CD14-positive monocyte (primary cell): Measurements from ENCODE around the gene CCT3. TPM values are rescaled to one million over a fixed set of nuclear protein-coding genes. Genes with fewer than 3 reads are reported as not detected.

Source experiments
- DNase-seq, 3 donors: peaks; one replicate each; pipeline ENCODE4 v3.0.0-alpha.2; 2011 to 2022
- H2AFZ ChIP-seq: 2 replicates; pipeline ENCODE4 v1.6.0; 2012; ENCODE audit warnings: mild to moderate bottlenecking, low read depth, low read length, inconsistent platforms; ENCODE audit not compliant: insufficient read depth, poor library complexity, severe bottlenecking
- H3K27ac ChIP-seq, 2 donors: 1 replicate in 1 of 2; 2 replicates in 1 of 2; pipeline ENCODE4 v1.5.1; 2012 to 2013; ENCODE audit warnings: low read length in 2 of 2, control low read depth in 1 of 2, inconsistent platforms in 1 of 2, low read depth in 1 of 2, mild to moderate bottlenecking in 1 of 2
- H3K27me3 ChIP-seq, 2 donors: one replicate each; pipeline versions ENCODE4 v1.6.0 to v1.6.1; 2011 to 2013; ENCODE audit warnings: low read length in 2 of 2; ENCODE audit not compliant: control insufficient read depth in 2 of 2, insufficient read depth in 2 of 2
- H3K36me3 ChIP-seq, 2 donors: replicated peaks in 1 of 2; 1 replicate in 1 of 2; 2 replicates in 1 of 2; pipeline versions ENCODE4 v1.5.1 to v1.6.1; 2012 to 2013; ENCODE audit warnings: low read length in 2 of 2, control low read depth in 1 of 2, inconsistent platforms in 1 of 2, mild to moderate bottlenecking in 1 of 2; ENCODE audit not compliant: insufficient read depth in 2 of 2, control insufficient read depth in 1 of 2
- H3K4me1 ChIP-seq, 2 donors: 1 replicate in 1 of 2; 2 replicates in 1 of 2; pipeline versions ENCODE4 v1.5.1 to v1.6.1; 2012 to 2013; ENCODE audit warnings: low read length in 2 of 2, control low read depth in 1 of 2, inconsistent platforms in 1 of 2, mild to moderate bottlenecking in 1 of 2, moderate library complexity in 1 of 2; ENCODE audit not compliant: insufficient read depth in 2 of 2, control insufficient read depth in 1 of 2
- H3K4me2 ChIP-seq: replicated peaks from 2 replicates; pipeline ENCODE3; 2012; ENCODE audit warnings: low read length, moderate library complexity, mild to moderate bottlenecking; ENCODE audit not compliant: poor library complexity, severe bottlenecking; ENCODE audit errors: extremely low read depth
- H3K4me3 ChIP-seq, 3 experiments: fragments of 200-600 bp in 1 of 3; sonication (generic) in 1 of 3; replicated peaks in 1 of 3; 1 replicate in 2 of 3; 2 replicates in 1 of 3; pipeline ENCODE4 v1.5.1; 2011 to 2013; ENCODE audit warnings: low read length in 3 of 3, mild to moderate bottlenecking in 3 of 3, control low read depth in 2 of 3, low read depth in 2 of 3, inconsistent platforms in 1 of 3, moderate library complexity in 1 of 3
- H3K79me2 ChIP-seq: 2 replicates; pipeline ENCODE4 v1.6.0; 2012; ENCODE audit warnings: mild to moderate bottlenecking, control low read depth, inconsistent platforms, low read length, moderate library complexity; ENCODE audit not compliant: insufficient read depth
- H3K9ac ChIP-seq: 2 replicates; pipeline ENCODE4 v1.6.0; 2017; ENCODE audit warnings: low read length, mild to moderate bottlenecking; ENCODE audit not compliant: insufficient read depth, poor library complexity, severe bottlenecking
- H3K9me3 ChIP-seq, 2 donors: replicated peaks in 1 of 2; 1 replicate in 1 of 2; 2 replicates in 1 of 2; pipeline versions ENCODE4 v1.5.1 to v1.6.1; 2012 to 2013; ENCODE audit warnings: low read length in 2 of 2, control low read depth in 1 of 2; ENCODE audit not compliant: control insufficient read depth in 1 of 2, insufficient read depth in 1 of 2
- H4K20me1 ChIP-seq: 2 replicates; pipeline ENCODE4 v1.6.0; 2012; ENCODE audit warnings: mild to moderate bottlenecking, low read length, control low read depth, moderate library complexity; ENCODE audit not compliant: insufficient read depth
- H3K27ac Mint-ChIP-seq, 7 donors: one replicate each; pipeline ENCODE4 v1.8.0; 2020; ENCODE audit warnings: mild to moderate bottlenecking in 7 of 7, mixed read lengths in 7 of 7, moderate library complexity in 6 of 7, inconsistent platforms in 2 of 7
- H3K27me3 Mint-ChIP-seq, 3 donors: one replicate each; pipeline ENCODE4 v1.8.0; 2021 to 2022; ENCODE audit warnings: low read depth in 3 of 3, mild to moderate bottlenecking in 3 of 3, mixed read lengths in 3 of 3, moderate library complexity in 3 of 3, inconsistent platforms in 1 of 3
- H3K36me3 Mint-ChIP-seq, 2 donors: one replicate each; pipeline ENCODE4 v1.8.0; 2020; ENCODE audit warnings: mixed read lengths in 2 of 2, inconsistent platforms in 1 of 2, mild to moderate bottlenecking in 1 of 2
- H3K4me1 Mint-ChIP-seq: one replicate; pipeline ENCODE4 v1.8.0; 2020; ENCODE audit warnings: mild to moderate bottlenecking, mixed read lengths
- H3K4me3 Mint-ChIP-seq, 2 donors: one replicate each; pipeline ENCODE4 v1.8.0; 2020; ENCODE audit warnings: mild to moderate bottlenecking in 2 of 2, mixed read lengths in 2 of 2, moderate library complexity in 1 of 2
- H3K9me3 Mint-ChIP-seq, 7 donors: one replicate each; pipeline ENCODE4 v1.8.0; 2020 to 2022; ENCODE audit warnings: mixed read lengths in 7 of 7, mild to moderate bottlenecking in 6 of 7, moderate library complexity in 6 of 7, inconsistent platforms in 2 of 7
- CTCF ChIP-seq: fragments of 200-600 bp; IDR thresholded peaks from one replicate; pipeline ENCODE4 v1.8.0; 2022; ENCODE audit warnings: antibody characterized with exemption, mild to moderate bottlenecking
- WGBS: methylation state at CpG from one replicate; pipeline ENCODE4 v1.1.5; 2013; ENCODE audit warnings: missing lambda C conversion rate; ENCODE audit not compliant: insufficient coverage; 5-methylcytosine and 5-hydroxymethylcytosine counted together
- intact Hi-C, 2 donors: fragments of 100-400 bp; cut with micrococcal nuclease; formaldehyde crosslinking; loops; one replicate each; pipeline versions ENCODE4 v1.15.0 to v1.15.1; 2023
- polyA plus RNA-seq, 3 donors: library from polyadenylated mRNA; depleted of rRNA in 1 of 3; unstranded in 2 of 3; stranded (reverse) in 1 of 3; fragments of 300-500 nt in 2 of 3; fragments of >200 nt in 1 of 3; fragmentation: Illumina TruSeq in 2 of 3; gene quantifications; 1 replicate in 2 of 3; 2 replicates in 1 of 3; pipeline ENCODE4 v1.2.3, GENCODE V29; 2012 to 2021

The CCT3 gene
- polyA plus RNA-seq, 3 donors: 65.3 to 97.3 (median 94.8) TPM

GRCh38 chr1:156276966-156277381, 61.1 kb downstream of the CCT3 start:
- intact Hi-C loops: loop anchor here in 1 of 2 donors (10.0 kb wide), 1 partner anchor 58 kb away; the partner anchor contains the start of genes CCT3 and TSACC
- H3K27me3 ChIP-seq: no peaks in the 10 kb centered on the region
- H3K4me3 ChIP-seq: peak overlapping the region in 2 of 3 experiments; percentile 8 to 65
- peaks cover 56 to 77% of the 10 kb centered on the region in 2 donors for H3K36me3 Mint-ChIP-seq
- H4K20me1 ChIP-seq: peaks cover 46% of the 10 kb centered on the region
- H2AFZ ChIP-seq: no peak overlapping the region
- peaks cover 54% of the 10 kb centered on the region for H3K4me1 Mint-ChIP-seq
- WGBS: 17% methylated on average over 4 of the region's 6 CpGs
- H3K79me2 ChIP-seq: peaks cover 59% of the 10 kb centered on the region
- H3K9ac ChIP-seq: peak overlapping the region; percentile 32
- peak overlapping the region; percentile 56 to 76 for H3K4me3 Mint-ChIP-seq
- no peaks in the 10 kb centered on the region for H3K9me3 ChIP-seq
- peak overlapping the region; percentile 80 to 89 for H3K27ac ChIP-seq
- DNase-seq: peak; percentile 23 to 62 (median 34)
- H3K27me3 Mint-ChIP-seq: no peaks in the 10 kb centered on the region
- TF ChIP-seq CTCF: no peak
- peak overlapping the region; percentile 73 for H3K4me2 ChIP-seq
- H3K36me3 ChIP-seq: peaks cover 62 to 69% of the 10 kb centered on the region in 2 donors
- no peaks in the 10 kb centered on the region for H3K9me3 Mint-ChIP-seq
- H3K4me1 ChIP-seq: peaks cover 65 to 67% of the 10 kb centered on the region in 2 donors
- peak overlapping the region; percentile 85 to 95 (median 88) for H3K27ac Mint-ChIP-seq

- Histone ChIP-seq H2AFZ (no peak overlapping the region), H3K4me3 (peak overlapping the region in 2 of 3 experiments; percentile 8 to 65), H3K36me3 (peaks cover 65 to 73% of the 10 kb centered on the region in 2 donors), H3K9me3 (no peaks in the 10 kb centered on the region), H3K79me2 (peaks cover 55% of the 10 kb centered on the region), H3K27ac (peak overlapping the region; percentile 80 to 89), H3K4me2 (peak overlapping the region; percentile 73), H4K20me1 (peaks cover 41% of the 10 kb centered on the region), H3K9ac (peak overlapping the region; percentile 32), H3K27me3 (no peaks in the 10 kb centered on the region), H3K4me1 (peaks cover 60 to 63% of the 10 kb centered on the region in 2 donors)
- H3K4me3 Mint-ChIP-seq: peak overlapping the region; percentile 67 to 83
- no peaks in the 10 kb centered on the region for H3K27me3 Mint-ChIP-seq
- peak overlapping the region; percentile 85 to 95 (median 88) for H3K27ac Mint-ChIP-seq
- H3K4me1 Mint-ChIP-seq: peaks cover 50% of the 10 kb centered on the region
- H3K9me3 Mint-ChIP-seq: no peaks in the 10 kb centered on the region
- intact Hi-C loops: loop anchor here in 1 of 2 donors (10.0 kb wide), 1 partner anchor 58 kb away; the partner anchor contains the start of genes CCT3 and TSACC
- DNase-seq: peak in 2 of 3 donors; percentile 43 to 73
- no peak for TF ChIP-seq CTCF
- H3K36me3 Mint-ChIP-seq: peaks cover 59 to 81% of the 10 kb centered on the region in 2 donors
Observed at GRCh38 chr1:156276532-156276931, 61.6 kb downstream of the CCT3 start.
